ENCODE measurements around the gene C7orf25.

The C7orf25 gene

DNA sequence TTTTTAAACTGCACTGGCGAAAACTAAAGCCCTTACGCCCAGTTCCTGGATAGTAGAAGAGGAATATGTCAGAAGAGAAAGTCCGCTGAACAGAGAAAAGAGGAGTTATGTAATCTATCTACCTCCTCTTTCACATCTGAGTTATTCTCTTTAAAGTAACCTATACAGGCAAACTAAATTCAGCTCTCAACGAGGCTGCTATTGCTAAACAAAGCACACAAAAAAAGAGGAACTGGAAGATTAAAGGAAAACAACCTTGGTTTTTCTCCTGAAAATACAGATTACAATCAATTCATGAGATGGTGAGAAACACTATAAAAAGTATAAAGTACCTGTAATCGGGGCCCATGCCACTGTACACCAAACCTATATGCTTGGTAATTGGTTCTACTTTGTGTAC is 14.3 kb upstream of the C7orf25 start:
- Histone ChIP-seq H3K9ac (ENCODE audit: low read depth, low read length) (no peak overlapping the region), H3K27ac (ENCODE audit: low read length) (no peak overlapping the region), H3K36me3 (ENCODE audit: insufficient read depth, low read depth, low read length) (peaks cover 83% of the 10 kb centered on the region), H3K4me1 (ENCODE audit: insufficient read depth, low read length) (peaks cover 3% of the 10 kb centered on the region; the same call in 1 of the 2 replicates), H3K27me3 (ENCODE audit: insufficient read depth, low read length) (no peaks in the 10 kb centered on the region), H3K4me3 (ENCODE audit: low read length) (no peak overlapping the region), H3K9me3 (ENCODE audit: insufficient read depth, low read depth, low read length) (no peaks in the 10 kb centered on the region)

GRCh38 chr7:42925630-42926029 is 13.8 kb upstream of the C7orf25 start:
- H3K4me3 ChIP-seq (ENCODE audit: low read length): no peak overlapping the region
- no peaks in the 10 kb centered on the region for H3K27me3 ChIP-seq (ENCODE audit: insufficient read depth, low read length)
- H3K4me1 ChIP-seq (ENCODE audit: insufficient read depth, low read length): peaks cover under 1% of the 10 kb centered on the region; the same call in 1 of the 2 replicates
- H3K9me3 ChIP-seq (ENCODE audit: insufficient read depth, low read depth, low read length): no peaks in the 10 kb centered on the region
- H3K36me3 ChIP-seq (ENCODE audit: insufficient read depth, low read depth, low read length): peaks cover 86% of the 10 kb centered on the region
- H3K27ac ChIP-seq (ENCODE audit: low read length): no peak overlapping the region
- no peak overlapping the region for H3K9ac ChIP-seq (ENCODE audit: low read depth, low read length)

GRCh38 chr7:42924223-42924838 is 12.5 kb upstream of the C7orf25 start:
- Histone ChIP-seq H3K27me3 (ENCODE audit: insufficient read depth, low read length) (no peaks in the 10 kb centered on the region), H3K4me1 (ENCODE audit: insufficient read depth, low read length) (no peaks in the 10 kb centered on the region), H3K4me3 (ENCODE audit: low read length) (no peak overlapping the region), H3K36me3 (ENCODE audit: insufficient read depth, low read depth, low read length) (peaks cover 92% of the 10 kb centered on the region), H3K9me3 (ENCODE audit: insufficient read depth, low read depth, low read length) (no peaks in the 10 kb centered on the region), H3K9ac (ENCODE audit: low read depth, low read length) (no peak overlapping the region), H3K27ac (ENCODE audit: low read length) (no peak overlapping the region)

DNA sequence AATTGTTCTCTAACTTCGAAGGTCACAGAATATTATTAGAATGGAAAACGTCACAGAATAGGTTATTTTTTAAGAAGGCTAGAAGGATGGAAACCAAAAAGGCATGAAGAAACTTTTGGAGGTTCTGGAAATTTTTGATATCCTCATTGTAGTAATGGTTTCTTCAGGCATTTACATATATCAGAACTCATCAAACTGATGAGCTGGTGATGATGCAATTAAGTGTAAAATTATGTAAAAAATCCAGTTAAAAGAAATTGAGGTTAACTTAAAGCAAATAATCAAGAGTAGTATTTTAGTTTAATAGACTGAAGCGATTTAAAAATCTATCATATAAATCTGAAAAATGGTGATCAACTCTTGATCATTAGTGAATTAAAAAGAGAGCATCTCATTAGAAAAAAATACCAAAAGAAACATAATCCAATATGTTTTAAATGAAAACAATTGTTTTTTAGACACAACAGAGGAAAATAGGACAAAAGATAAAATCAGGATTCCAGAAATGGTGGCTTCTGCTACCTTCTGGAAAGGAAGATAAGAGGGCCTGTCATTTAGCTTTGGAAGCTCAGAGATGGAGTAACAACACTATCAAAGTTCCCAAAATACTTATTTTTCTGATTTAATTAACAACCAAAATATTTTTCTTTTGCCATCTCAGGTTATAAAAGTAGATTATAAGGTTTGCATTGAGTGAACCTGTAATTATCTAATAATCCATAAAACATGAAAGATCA is 10.3 kb upstream of the C7orf25 start:
- Histone ChIP-seq H3K27me3 (ENCODE audit: insufficient read depth, low read length) (no peaks in the 10 kb centered on the region), H3K27ac (ENCODE audit: low read length) (no peak overlapping the region), H3K9me3 (ENCODE audit: insufficient read depth, low read depth, low read length) (no peaks in the 10 kb centered on the region), H3K4me1 (ENCODE audit: insufficient read depth, low read length) (no peaks in the 10 kb centered on the region), H3K9ac (ENCODE audit: low read depth, low read length) (no peak overlapping the region), H3K4me3 (ENCODE audit: low read length) (no peak overlapping the region), H3K36me3 (ENCODE audit: insufficient read depth, low read depth, low read length) (peaks cover 100% of the 10 kb centered on the region)

GRCh38 chr7:42915356-42915755 is 3.5 kb upstream of the C7orf25 start:
- Histone ChIP-seq H3K9ac (ENCODE audit: low read depth, low read length) (no peak overlapping the region), H3K36me3 (ENCODE audit: insufficient read depth, low read depth, low read length) (peaks cover 60% of the 10 kb centered on the region), H3K9me3 (ENCODE audit: insufficient read depth, low read depth, low read length) (no peaks in the 10 kb centered on the region), H3K4me1 (ENCODE audit: insufficient read depth, low read length) (peaks cover 18% of the 10 kb centered on the region), H3K27me3 (ENCODE audit: insufficient read depth, low read length) (no peaks in the 10 kb centered on the region), H3K27ac (ENCODE audit: low read length) (no peak overlapping the region), H3K4me3 (ENCODE audit: low read length) (no peak overlapping the region)

GRCh38 chr7:42914421-42915045 is 2.7 kb upstream of the C7orf25 start:
- H3K4me1 ChIP-seq (ENCODE audit: insufficient read depth, low read length): peaks cover 23% of the 10 kb centered on the region
- no peak overlapping the region for H3K9ac ChIP-seq (ENCODE audit: low read depth, low read length)
- H3K9me3 ChIP-seq (ENCODE audit: insufficient read depth, low read depth, low read length): no peaks in the 10 kb centered on the region
- no peak overlapping the region for H3K4me3 ChIP-seq (ENCODE audit: low read length)
- H3K36me3 ChIP-seq (ENCODE audit: insufficient read depth, low read depth, low read length): peaks cover 59% of the 10 kb centered on the region
- no peak overlapping the region for H3K27ac ChIP-seq (ENCODE audit: low read length)
- no peaks in the 10 kb centered on the region for H3K27me3 ChIP-seq (ENCODE audit: insufficient read depth, low read length)

DNA sequence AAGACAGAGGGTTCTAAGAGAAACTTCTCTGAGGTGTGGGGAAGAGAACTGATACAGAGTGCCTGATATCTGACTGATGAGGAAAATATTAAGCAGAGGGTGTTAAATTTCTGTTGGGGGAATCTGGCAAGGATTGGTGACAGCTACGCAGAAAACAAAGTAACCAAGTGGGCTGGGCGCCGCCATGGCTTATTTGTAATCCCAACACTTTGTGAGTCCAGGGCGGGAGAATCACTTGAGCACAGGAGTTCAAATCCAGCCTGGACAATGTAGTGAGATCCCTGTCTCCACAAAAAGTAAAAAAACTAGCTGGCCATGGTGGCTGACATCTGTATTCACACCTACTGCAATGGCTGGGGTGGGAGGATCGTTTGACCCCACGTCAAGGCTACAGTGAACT is 2.1 kb upstream of the C7orf25 start:
- H3K27me3 ChIP-seq (ENCODE audit: insufficient read depth, low read length): no peaks in the 10 kb centered on the region
- H3K4me1 ChIP-seq (ENCODE audit: insufficient read depth, low read length): peaks cover 23% of the 10 kb centered on the region
- H3K36me3 ChIP-seq (ENCODE audit: insufficient read depth, low read depth, low read length): peaks cover 55% of the 10 kb centered on the region
- H3K9me3 ChIP-seq (ENCODE audit: insufficient read depth, low read depth, low read length): no peaks in the 10 kb centered on the region
- H3K4me3 ChIP-seq (ENCODE audit: low read length): no peak overlapping the region
- H3K9ac ChIP-seq (ENCODE audit: low read depth, low read length): no peak overlapping the region
- H3K27ac ChIP-seq (ENCODE audit: low read length): no peak overlapping the region

- H3K27ac ChIP-seq (ENCODE audit: low read length): no peak overlapping the region
- H3K4me3 ChIP-seq (ENCODE audit: low read length): no peak overlapping the region
- no peaks in the 10 kb centered on the region for H3K9me3 ChIP-seq (ENCODE audit: insufficient read depth, low read depth, low read length)
- no peaks in the 10 kb centered on the region for H3K27me3 ChIP-seq (ENCODE audit: insufficient read depth, low read length)
- H3K36me3 ChIP-seq (ENCODE audit: insufficient read depth, low read depth, low read length): peaks cover 51% of the 10 kb centered on the region
- peaks cover 23% of the 10 kb centered on the region for H3K4me1 ChIP-seq (ENCODE audit: insufficient read depth, low read length)
- H3K9ac ChIP-seq (ENCODE audit: low read depth, low read length): no peak overlapping the region
Observed at GRCh38 chr7:42913591-42913990, 1.7 kb upstream of the C7orf25 start.

GRCh38 chr7:42910306-42910705 is 1.6 kb downstream of the C7orf25 start:
- Histone ChIP-seq H3K27ac (ENCODE audit: low read length) (no peak overlapping the region), H3K27me3 (ENCODE audit: insufficient read depth, low read length) (no peaks in the 10 kb centered on the region), H3K36me3 (ENCODE audit: insufficient read depth, low read depth, low read length) (peaks cover 18% of the 10 kb centered on the region), H3K9me3 (ENCODE audit: insufficient read depth, low read depth, low read length) (no peaks in the 10 kb centered on the region), H3K4me3 (ENCODE audit: low read length) (peak overlapping the region; percentile 90), H3K4me1 (ENCODE audit: insufficient read depth, low read length) (peaks cover 23% of the 10 kb centered on the region), H3K9ac (ENCODE audit: low read depth, low read length) (no peak overlapping the region)

GRCh38 chr7:42907316-42907715 is 4.6 kb downstream of the C7orf25 start:
- peaks cover 8% of the 10 kb centered on the region; the same call in 1 of the 2 replicates for H3K36me3 ChIP-seq (ENCODE audit: insufficient read depth, low read depth, low read length)
- no peaks in the 10 kb centered on the region for H3K27me3 ChIP-seq (ENCODE audit: insufficient read depth, low read length)
- H3K9me3 ChIP-seq (ENCODE audit: insufficient read depth, low read depth, low read length): no peaks in the 10 kb centered on the region
- H3K27ac ChIP-seq (ENCODE audit: low read length): no peak overlapping the region
- peaks cover 15% of the 10 kb centered on the region for H3K4me1 ChIP-seq (ENCODE audit: insufficient read depth, low read length)
- no peak overlapping the region for H3K9ac ChIP-seq (ENCODE audit: low read depth, low read length)
- no peak overlapping the region for H3K4me3 ChIP-seq (ENCODE audit: low read length)

DNA sequence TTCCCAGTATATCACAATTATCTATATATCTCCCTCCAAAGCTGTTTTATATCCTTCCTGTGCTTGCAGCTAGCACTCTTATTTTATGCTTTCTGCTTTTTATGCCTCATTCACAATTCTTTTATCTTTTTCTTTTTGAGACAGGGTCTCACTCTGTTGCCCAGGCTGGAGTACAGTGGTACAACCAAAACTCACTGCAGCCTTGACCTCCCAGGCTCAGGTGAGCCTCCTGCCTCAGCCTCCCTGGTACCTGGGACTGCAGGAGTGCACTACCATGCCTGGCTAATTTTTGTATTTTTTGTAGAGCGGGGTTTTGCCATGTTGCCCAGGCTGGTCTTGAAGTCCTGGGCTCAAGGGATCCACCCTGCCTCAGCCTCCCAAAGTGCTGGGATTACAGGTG is 5.7 kb downstream of the C7orf25 start:
- Histone ChIP-seq H3K36me3 (ENCODE audit: insufficient read depth, low read depth, low read length) (peaks cover 8% of the 10 kb centered on the region; the same call in 1 of the 2 replicates), H3K27ac (ENCODE audit: low read length) (no peak overlapping the region), H3K4me1 (ENCODE audit: insufficient read depth, low read length) (peaks cover 12% of the 10 kb centered on the region), H3K27me3 (ENCODE audit: insufficient read depth, low read length) (no peaks in the 10 kb centered on the region), H3K4me3 (ENCODE audit: low read length) (no peak overlapping the region), H3K9me3 (ENCODE audit: insufficient read depth, low read depth, low read length) (no peaks in the 10 kb centered on the region), H3K9ac (ENCODE audit: low read depth, low read length) (no peak overlapping the region)

GRCh38 chr7:42902331-42902730 is 9.5 kb downstream of the C7orf25 start:
- no peaks in the 10 kb centered on the region for H3K36me3 ChIP-seq (ENCODE audit: insufficient read depth, low read depth, low read length)
- no peak overlapping the region for H3K4me3 ChIP-seq (ENCODE audit: low read length)
- no peak overlapping the region for H3K27ac ChIP-seq (ENCODE audit: low read length)
- no peaks in the 10 kb centered on the region for H3K4me1 ChIP-seq (ENCODE audit: insufficient read depth, low read length)
- no peaks in the 10 kb centered on the region for H3K27me3 ChIP-seq (ENCODE audit: insufficient read depth, low read length)
- no peaks in the 10 kb centered on the region for H3K9me3 ChIP-seq (ENCODE audit: insufficient read depth, low read depth, low read length)
- no peak overlapping the region for H3K9ac ChIP-seq (ENCODE audit: low read depth, low read length)
